ENCODE data around the gene DDX50. TPM values are rescaled to one million over a fixed set of nuclear protein-coding genes. Genes with fewer than 3 reads are reported as not detected.
"Not testable (repeated sequence)": the region's sequence is repeated elsewhere in the genome, so short reads cannot be mapped to it uniquely, and the experiment has no call there.

DDX50 gene
- total and polyA plus RNA-seq, 5 experiments from 2014 or later: 34.1 to 55.9 (median 45.7) TPM

- Mint-ChIP-seq H3K36me3 (peaks cover 4 to 41% (median 5%) of the 10 kb centered on the region in 3 donors), H3K4me3 (peak overlapping the region; percentile 97 to 100 (median 99)), H3K27ac (peak overlapping the region; percentile 96 to 100 (median 100)), H3K27me3 (no peaks in the 10 kb centered on the region), H3K9me3 (no peaks in the 10 kb centered on the region), H3K4me1 (peaks cover 16 to 56% (median 51%) of the 10 kb centered on the region in 4 donors)
- ATAC-seq (no peak), DNase-seq (no peak)
- POLR2A ChIA-PET: no interaction called here
Observed at GRCh38 chr10:68957654-68958053, 56.5 kb downstream of the DDX50 start.

GRCh38 chr10:68959695-68960527 is 58.8 kb downstream of the DDX50 start:
- H3K4me3 Mint-ChIP-seq: peak overlapping the region in 4 of 10 donors; percentile 1 to 28 (median 14)
- H3K27ac Mint-ChIP-seq: peak overlapping the region in 7 of 10 donors; percentile 11 to 81 (median 62)
- no peaks in the 10 kb centered on the region for H3K9me3 Mint-ChIP-seq
- H3K27me3 Mint-ChIP-seq: no peaks in the 10 kb centered on the region
- peaks cover 4 to 64% (median 6%) of the 10 kb centered on the region in 3 donors for H3K36me3 Mint-ChIP-seq
- POLR2A ChIA-PET: interaction anchor here (0.7 kb wide), 1 partner anchor 58 kb away, joined by 4 read pairs; the partner anchor contains the start of gene DDX50
- DNase-seq (no peak), ATAC-seq (no peak)
- H3K4me1 Mint-ChIP-seq: peaks cover 16 to 52% (median 51%) of the 10 kb centered on the region in 4 donors

GRCh38 chr10:68963151-68963550 is 62.0 kb downstream of the DDX50 start:
- Mint-ChIP-seq H3K27me3 (no peaks in the 10 kb centered on the region), H3K4me3 (no peak overlapping the region), H3K36me3 (peaks cover 0 to 93% (median 20%) of the 10 kb centered on the region in 3 donors), H3K4me1 (peaks cover 15 to 34% (median 28%) of the 10 kb centered on the region in 4 donors), H3K27ac (peak overlapping the region in 1 of 10 donors; percentile 57), H3K9me3 (no peaks in the 10 kb centered on the region)
- ATAC-seq (no peak), DNase-seq (no peak)
- POLR2A ChIA-PET: no interaction called here

DNA sequence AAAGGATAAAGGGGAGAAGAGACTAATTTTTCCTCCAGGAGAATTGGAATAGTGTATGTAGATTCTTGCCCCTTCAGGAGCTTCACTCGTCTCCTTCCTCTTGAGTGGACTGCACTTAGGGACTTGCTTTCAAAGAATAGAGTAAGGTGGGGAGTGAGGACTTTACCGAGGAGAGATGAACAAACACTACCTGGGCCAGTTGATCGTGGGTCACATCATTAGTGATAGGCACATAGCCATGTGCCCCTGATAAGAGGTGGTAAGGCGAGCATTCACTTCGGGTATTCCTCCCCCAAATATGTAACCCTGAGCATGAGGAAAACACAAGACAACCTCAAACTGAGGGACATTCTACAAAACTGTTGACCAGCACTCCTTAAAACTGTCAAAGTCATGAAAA is 72.9 kb downstream of the DDX50 start:
- POLR2A ChIA-PET: no interaction called here
- ATAC-seq (no peak), DNase-seq (no peak)
- no peaks in the 10 kb centered on the region for H3K27me3 Mint-ChIP-seq
- peaks cover 2 to 17% (median 13%) of the 10 kb centered on the region in 4 donors for H3K4me1 Mint-ChIP-seq
- no peak overlapping the region for H3K4me3 Mint-ChIP-seq
- H3K36me3 Mint-ChIP-seq: peaks cover 13 to 98% (median 37%) of the 10 kb centered on the region in 3 donors
- no peak overlapping the region for H3K27ac Mint-ChIP-seq
- H3K9me3 Mint-ChIP-seq: no peaks in the 10 kb centered on the region

GRCh38 chr10:68975936-68976473 is 74.9 kb downstream of the DDX50 start:
- POLR2A ChIA-PET, H3K4me3 Mint-ChIP-seq: not testable (repeated sequence)
- peaks cover 0 to 18% (median 7%) of the 10 kb centered on the region in 4 donors for H3K4me1 Mint-ChIP-seq

GRCh38 chr10:68979738-68980137 is 78.6 kb downstream of the DDX50 start:
- DNase-seq, POLR2A ChIA-PET, ATAC-seq: not testable (repeated sequence)

More at GRCh38 chr10:68975936-68976473, 74.9 kb downstream of the DDX50 start:
- H3K36me3 Mint-ChIP-seq: peaks cover 9 to 98% (median 28%) of the 10 kb centered on the region in 3 donors
- DNase-seq, H3K27me3 Mint-ChIP-seq, H3K9me3 Mint-ChIP-seq, ATAC-seq: not testable (repeated sequence)
- peak overlapping the region in 1 of 10 donors; percentile 82 for H3K27ac Mint-ChIP-seq

DNA sequence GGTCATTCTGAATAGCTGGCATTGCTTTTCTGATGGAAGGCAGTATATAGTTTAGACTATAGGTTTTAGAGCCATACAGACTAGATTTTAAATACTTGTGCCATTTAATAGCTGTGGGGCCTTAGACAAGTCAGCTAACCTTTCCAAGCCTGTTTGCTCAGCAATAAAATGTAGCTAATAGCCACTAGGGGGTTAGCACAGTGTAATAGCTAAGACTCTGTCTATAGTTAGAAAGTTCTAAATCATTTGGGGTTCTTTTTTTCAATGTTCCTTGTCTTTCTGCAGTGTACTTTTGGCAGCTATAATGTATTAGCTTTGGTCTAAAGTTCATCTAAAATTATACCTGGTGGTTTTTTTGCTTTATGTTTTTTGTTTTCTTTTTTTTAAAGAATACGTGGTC is 80.0 kb downstream of the DDX50 start:
- peaks cover 3 to 18% (median 7%) of the 10 kb centered on the region in 4 donors for H3K4me1 Mint-ChIP-seq
- POLR2A ChIA-PET: interaction anchor here (0.7 to 1.0 kb wide), 2 partner anchors 8 to 398 kb away, joined by 3 to 4 read pairs; no protein-coding TSS in a partner anchor
- peaks cover 0 to 88% (median 18%) of the 10 kb centered on the region in 3 donors for H3K36me3 Mint-ChIP-seq
- ATAC-seq (peak in 1 of 2 donors; percentile 50), DNase-seq (no peak)
- H3K27ac Mint-ChIP-seq: peak overlapping the region in 1 of 10 donors; percentile 43
- no peaks in the 10 kb centered on the region for H3K9me3 Mint-ChIP-seq
- H3K4me3 Mint-ChIP-seq: no peak overlapping the region
- H3K27me3 Mint-ChIP-seq: no peaks in the 10 kb centered on the region

More at GRCh38 chr10:68979738-68980137, 78.6 kb downstream of the DDX50 start:
- H3K4me3 Mint-ChIP-seq, H3K9me3 Mint-ChIP-seq, H3K27me3 Mint-ChIP-seq: not testable (repeated sequence)
- Mint-ChIP-seq H3K27ac (peak overlapping the region in 1 of 10 donors; percentile 36), H3K36me3 (peaks cover 0 to 95% (median 22%) of the 10 kb centered on the region in 3 donors), H3K4me1 (peaks cover 3 to 18% (median 7%) of the 10 kb centered on the region in 4 donors)

DNA sequence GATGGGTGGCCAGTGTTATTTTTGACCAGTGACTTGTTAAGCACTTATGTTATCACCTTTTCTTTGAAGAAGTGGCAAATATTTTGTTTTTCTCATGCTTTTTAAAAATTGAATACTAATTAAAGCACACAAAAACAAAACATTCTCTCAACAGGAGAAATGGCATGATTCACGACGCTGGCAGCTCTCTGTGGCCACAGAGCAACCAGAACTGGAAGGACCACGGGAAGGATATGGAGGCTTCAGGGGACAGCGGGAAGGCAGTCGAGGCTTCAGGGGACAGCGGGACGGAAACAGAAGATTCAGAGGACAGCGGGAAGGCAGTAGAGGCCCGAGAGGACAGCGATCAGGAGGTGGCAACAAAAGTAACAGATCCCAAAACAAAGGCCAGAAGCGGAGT is 81.3 kb downstream of the DDX50 start:
- peak overlapping the region in 3 of 10 donors; percentile 27 to 74 (median 58) for H3K27ac Mint-ChIP-seq
- DNase-seq (no peak), ATAC-seq (no peak)
- H3K27me3 Mint-ChIP-seq: no peaks in the 10 kb centered on the region
- POLR2A ChIA-PET: no interaction called here
- no peak overlapping the region for H3K4me3 Mint-ChIP-seq
- peaks cover 0 to 75% (median 16%) of the 10 kb centered on the region in 3 donors for H3K36me3 Mint-ChIP-seq
- no peaks in the 10 kb centered on the region for H3K9me3 Mint-ChIP-seq
- H3K4me1 Mint-ChIP-seq: peaks cover 3 to 21% (median 10%) of the 10 kb centered on the region in 4 donors

DNA sequence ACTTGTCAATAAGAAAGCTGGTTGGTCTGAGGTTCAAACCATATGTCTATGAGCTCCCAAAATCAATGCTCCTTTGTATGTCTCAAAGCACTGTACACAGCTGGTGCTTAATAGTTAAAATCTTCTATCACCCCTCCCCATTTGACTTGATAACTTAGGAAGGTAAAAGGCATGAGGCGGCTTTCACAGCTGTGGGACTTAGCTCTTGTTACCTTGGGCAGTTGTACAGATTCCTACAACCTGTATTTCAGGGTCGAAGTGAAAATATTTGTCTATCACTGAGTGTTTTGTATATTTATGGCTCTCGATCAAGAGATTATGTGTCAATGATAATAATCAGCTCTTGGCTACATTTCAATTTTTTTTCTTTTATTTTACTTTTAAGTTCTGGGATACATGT is 86.5 kb downstream of the DDX50 start:
- DNase-seq (no peak), ATAC-seq (no peak)
- H3K27ac Mint-ChIP-seq: peak overlapping the region in 4 of 10 donors; percentile 87 to 96 (median 96)
- H3K36me3 Mint-ChIP-seq: peaks cover 0 to 26% (median 8%) of the 10 kb centered on the region in 3 donors
- H3K4me1 Mint-ChIP-seq: peaks cover 16 to 52% (median 46%) of the 10 kb centered on the region in 4 donors
- POLR2A ChIA-PET: interaction anchor here (0.7 to 1.5 kb wide), 4 partner anchors 32 to 105 kb away, joined by 3 to 5 read pairs (median 4); partner anchors contain the start of gene DDX21
- H3K4me3 Mint-ChIP-seq: peak overlapping the region; percentile 98 to 100 (median 99)
- no peaks in the 10 kb centered on the region for H3K27me3 Mint-ChIP-seq
- H3K9me3 Mint-ChIP-seq: no peaks in the 10 kb centered on the region

GRCh38 chr10:68988530-68989316 is 87.6 kb downstream of the DDX50 start, which contains the start of gene KIFBP:
Gene KIFBP, plus strand, starts transcription at chr10:68988803. Its CDS starts 30 bp downstream, at chr10:68988833.
- POLR2A ChIA-PET: interaction anchor here (0.6 to 1.6 kb wide), 6 partner anchors 11 to 104 kb away, joined by 3 to 11 read pairs (median 4); partner anchors contain the start of gene DDX21
- peak within 1 kb of the TSS; percentile 98 to 100 (median 99) for H3K4me3 Mint-ChIP-seq
- H3K27me3 Mint-ChIP-seq: no peaks in the 10 kb centered on the region
- peaks cover 22 to 61% (median 54%) of the 10 kb centered on the region in 4 donors for H3K4me1 Mint-ChIP-seq
- ATAC-seq (peak; percentile 80 to 84), DNase-seq (peak; percentile 56 to 88 (median 82))
- no peaks in the 10 kb centered on the region for H3K9me3 Mint-ChIP-seq
- peaks cover 0 to 18% (median 3%) of the 10 kb centered on the region in 3 donors for H3K36me3 Mint-ChIP-seq
- peak within 1 kb of the TSS; percentile 87 to 99 (median 96) for H3K27ac Mint-ChIP-seq

- H3K27ac Mint-ChIP-seq: peak overlapping the region; percentile 87 to 99 (median 96)
- peak in 1 of 10 donors; percentile 62 for DNase-seq
- ATAC-seq: no peak
- POLR2A ChIA-PET: interaction anchor here (0.8 to 1.6 kb wide), 3 partner anchors 10 to 34 kb away, joined by 3 to 11 read pairs (median 6); partner anchors contain the start of gene DDX21
- no peaks in the 10 kb centered on the region for H3K27me3 Mint-ChIP-seq
- H3K36me3 Mint-ChIP-seq: peaks cover 0 to 11% (median 3%) of the 10 kb centered on the region in 3 donors
- no peaks in the 10 kb centered on the region for H3K9me3 Mint-ChIP-seq
- peak overlapping the region; percentile 98 to 100 (median 99) for H3K4me3 Mint-ChIP-seq
- peaks cover 22 to 63% (median 57%) of the 10 kb centered on the region in 4 donors for H3K4me1 Mint-ChIP-seq
Observed at GRCh38 chr10:68989317-68989990, 88.3 kb downstream of the DDX50 start.
